SK-N-SH treated with all-trans-retinoic acid at 6 μM for 48 hours (cell line): ENCODE results near the gene ZNF316.

Experiments
- ARNTL ChIP-seq: fragments of 450-650 bp; formaldehyde crosslinking; IDR thresholded peaks from 2 replicates; pipeline ENCODE4 v1.5.0; 2020; ENCODE audit warnings: low read depth, mild to moderate bottlenecking, moderate library complexity, borderline replicate concordance
- BACH2 ChIP-seq: fragments of 250-450 bp; sonication (Bioruptor Pico); IDR thresholded peaks from 2 replicates; pipeline ENCODE4 v1.9.0; 2021; ENCODE audit warnings: mild to moderate bottlenecking, borderline replicate concordance
- CREB5 ChIP-seq: fragments of 250-450 bp; sonication (Bioruptor Pico); IDR thresholded peaks from 2 replicates; pipeline ENCODE4 v1.5.1; 2020; ENCODE audit warnings: low read depth, mild to moderate bottlenecking, moderate library complexity
- PPARA ChIP-seq: fragments of 250-450 bp; sonication (Bioruptor Pico); IDR thresholded peaks from 2 replicates; pipeline ENCODE4 v1.5.0; 2020; ENCODE audit warnings: mild to moderate bottlenecking, borderline replicate concordance
- TCF4 ChIP-seq: fragments of 250-450 bp; sonication (Bioruptor Pico); IDR thresholded peaks from 2 replicates; pipeline ENCODE4 v1.8.0; 2021; ENCODE audit warnings: mild to moderate bottlenecking, moderate library complexity, borderline replicate concordance
- ZFP3 ChIP-seq: fragments of 250-450 bp; sonication (Bioruptor Pico); IDR thresholded peaks from 2 replicates; pipeline ENCODE4 v1.5.0; 2020; ENCODE audit warnings: mild to moderate bottlenecking, moderate library complexity
- ZFP30 ChIP-seq: fragments of 450-650 bp; formaldehyde crosslinking; IDR thresholded peaks from 2 replicates; pipeline ENCODE4 v1.5.0; 2022; ENCODE audit warnings: mild to moderate bottlenecking, moderate library complexity
- ZNF565 ChIP-seq: fragments of 450-650 bp; formaldehyde crosslinking; conservative IDR thresholded peaks from 2 replicates; pipeline ENCODE4 v1.5.0; 2020; ENCODE audit warnings: low read depth, mild to moderate bottlenecking, moderate library complexity
- ZNF70 ChIP-seq: fragments of 450-650 bp; formaldehyde crosslinking; IDR thresholded peaks from 2 replicates; pipeline ENCODE4 v1.5.0; 2020; ENCODE audit warnings: mild to moderate bottlenecking, moderate library complexity
- ZNF8 ChIP-seq: fragments of 450-650 bp; formaldehyde crosslinking; IDR thresholded peaks from 2 replicates; pipeline ENCODE4 v1.5.0; 2020; ENCODE audit warnings: mild to moderate bottlenecking, moderate library complexity
- TF ChIP-seq, protein P1 (sequence below): fragments of 250-450 bp; sonication (Bioruptor Pico); IDR thresholded peaks from 2 replicates; pipeline ENCODE4 v1.8.0; 2021; ENCODE audit warnings: low read depth, mild to moderate bottlenecking, moderate library complexity, borderline replicate concordance
- TF ChIP-seq, protein P2 (sequence below): fragments of 250-450 bp; sonication (Bioruptor Pico); IDR thresholded peaks from 2 replicates; pipeline ENCODE4 v1.8.0; 2020; ENCODE audit warnings: mild to moderate bottlenecking, moderate library complexity, borderline replicate concordance
- TF ChIP-seq, protein P3 (sequence below): fragments of 250-450 bp; sonication (Bioruptor Pico); IDR thresholded peaks from 2 replicates; pipeline ENCODE4 v1.5.0; 2020; ENCODE audit warnings: mild to moderate bottlenecking, moderate library complexity

DNA sequence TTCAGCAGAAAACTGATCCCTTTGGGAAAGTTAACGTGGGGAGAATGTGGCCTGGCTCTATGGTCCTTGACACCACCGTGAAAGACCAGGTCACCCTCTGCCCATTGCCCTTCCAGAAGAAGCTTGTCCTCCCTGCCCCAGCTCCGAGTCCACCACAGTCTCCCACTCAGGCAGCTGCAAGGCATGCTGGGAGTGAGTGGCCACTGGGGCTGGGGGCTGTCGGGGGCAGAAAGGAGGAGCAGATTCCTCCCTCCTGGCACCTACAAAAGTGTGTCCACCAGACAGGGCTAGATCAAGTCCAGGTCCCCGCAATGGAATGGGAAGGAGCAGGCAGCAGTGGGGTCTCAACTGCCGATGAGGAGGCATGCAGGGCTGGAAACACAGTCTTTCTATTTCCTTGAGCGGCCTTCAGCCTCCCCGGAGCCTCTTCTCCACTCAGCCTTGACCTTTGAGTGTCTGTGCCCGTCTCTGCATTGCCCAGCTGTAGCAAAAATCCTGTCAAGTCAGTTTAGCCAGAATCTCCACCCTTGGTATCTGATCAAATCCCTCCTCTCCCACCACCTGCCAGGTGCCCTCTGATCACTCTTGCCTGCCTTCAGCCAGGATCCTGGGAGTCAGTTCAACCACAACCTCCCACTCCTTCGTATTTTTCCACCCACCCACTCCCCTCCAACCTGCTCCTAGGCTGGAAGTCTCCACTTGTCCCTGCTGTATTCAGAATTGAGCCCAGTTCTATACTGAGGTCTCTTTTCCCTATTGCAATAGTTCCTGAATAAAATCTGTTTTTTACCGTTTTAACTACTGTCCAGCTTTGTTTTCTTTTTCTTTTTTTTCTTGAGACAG is 6.9 kb upstream of the ZNF316 start:
- TF ChIP-seq, protein P1, sequence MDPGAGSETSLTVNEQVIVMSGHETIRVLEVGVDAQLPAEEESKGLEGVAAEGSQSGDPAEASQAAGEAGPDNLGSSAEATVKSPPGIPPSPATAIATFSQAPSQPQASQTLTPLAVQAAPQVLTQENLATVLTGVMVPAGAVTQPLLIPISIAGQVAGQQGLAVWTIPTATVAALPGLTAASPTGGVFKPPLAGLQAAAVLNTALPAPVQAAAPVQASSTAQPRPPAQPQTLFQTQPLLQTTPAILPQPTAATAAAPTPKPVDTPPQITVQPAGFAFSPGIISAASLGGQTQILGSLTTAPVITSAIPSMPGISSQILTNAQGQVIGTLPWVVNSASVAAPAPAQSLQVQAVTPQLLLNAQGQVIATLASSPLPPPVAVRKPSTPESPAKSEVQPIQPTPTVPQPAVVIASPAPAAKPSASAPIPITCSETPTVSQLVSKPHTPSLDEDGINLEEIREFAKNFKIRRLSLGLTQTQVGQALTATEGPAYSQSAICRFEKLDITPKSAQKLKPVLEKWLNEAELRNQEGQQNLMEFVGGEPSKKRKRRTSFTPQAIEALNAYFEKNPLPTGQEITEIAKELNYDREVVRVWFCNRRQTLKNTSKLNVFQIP (CRISPR knock-in tag), result no peak
- no peak for TF ChIP-seq ZFP3 (CRISPR knock-in tag)
- TF ChIP-seq, protein P2, sequence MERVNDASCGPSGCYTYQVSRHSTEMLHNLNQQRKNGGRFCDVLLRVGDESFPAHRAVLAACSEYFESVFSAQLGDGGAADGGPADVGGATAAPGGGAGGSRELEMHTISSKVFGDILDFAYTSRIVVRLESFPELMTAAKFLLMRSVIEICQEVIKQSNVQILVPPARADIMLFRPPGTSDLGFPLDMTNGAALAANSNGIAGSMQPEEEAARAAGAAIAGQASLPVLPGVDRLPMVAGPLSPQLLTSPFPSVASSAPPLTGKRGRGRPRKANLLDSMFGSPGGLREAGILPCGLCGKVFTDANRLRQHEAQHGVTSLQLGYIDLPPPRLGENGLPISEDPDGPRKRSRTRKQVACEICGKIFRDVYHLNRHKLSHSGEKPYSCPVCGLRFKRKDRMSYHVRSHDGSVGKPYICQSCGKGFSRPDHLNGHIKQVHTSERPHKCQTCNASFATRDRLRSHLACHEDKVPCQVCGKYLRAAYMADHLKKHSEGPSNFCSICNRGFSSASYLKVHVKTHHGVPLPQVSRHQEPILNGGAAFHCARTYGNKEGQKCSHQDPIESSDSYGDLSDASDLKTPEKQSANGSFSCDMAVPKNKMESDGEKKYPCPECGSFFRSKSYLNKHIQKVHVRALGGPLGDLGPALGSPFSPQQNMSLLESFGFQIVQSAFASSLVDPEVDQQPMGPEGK (CRISPR knock-in tag), result no peak
- no peak for TF ChIP-seq ZNF565 (CRISPR knock-in tag)
- no peak for TF ChIP-seq PPARA (CRISPR knock-in tag)
- no peak for TF ChIP-seq ZNF70
- TF ChIP-seq, protein P3, sequence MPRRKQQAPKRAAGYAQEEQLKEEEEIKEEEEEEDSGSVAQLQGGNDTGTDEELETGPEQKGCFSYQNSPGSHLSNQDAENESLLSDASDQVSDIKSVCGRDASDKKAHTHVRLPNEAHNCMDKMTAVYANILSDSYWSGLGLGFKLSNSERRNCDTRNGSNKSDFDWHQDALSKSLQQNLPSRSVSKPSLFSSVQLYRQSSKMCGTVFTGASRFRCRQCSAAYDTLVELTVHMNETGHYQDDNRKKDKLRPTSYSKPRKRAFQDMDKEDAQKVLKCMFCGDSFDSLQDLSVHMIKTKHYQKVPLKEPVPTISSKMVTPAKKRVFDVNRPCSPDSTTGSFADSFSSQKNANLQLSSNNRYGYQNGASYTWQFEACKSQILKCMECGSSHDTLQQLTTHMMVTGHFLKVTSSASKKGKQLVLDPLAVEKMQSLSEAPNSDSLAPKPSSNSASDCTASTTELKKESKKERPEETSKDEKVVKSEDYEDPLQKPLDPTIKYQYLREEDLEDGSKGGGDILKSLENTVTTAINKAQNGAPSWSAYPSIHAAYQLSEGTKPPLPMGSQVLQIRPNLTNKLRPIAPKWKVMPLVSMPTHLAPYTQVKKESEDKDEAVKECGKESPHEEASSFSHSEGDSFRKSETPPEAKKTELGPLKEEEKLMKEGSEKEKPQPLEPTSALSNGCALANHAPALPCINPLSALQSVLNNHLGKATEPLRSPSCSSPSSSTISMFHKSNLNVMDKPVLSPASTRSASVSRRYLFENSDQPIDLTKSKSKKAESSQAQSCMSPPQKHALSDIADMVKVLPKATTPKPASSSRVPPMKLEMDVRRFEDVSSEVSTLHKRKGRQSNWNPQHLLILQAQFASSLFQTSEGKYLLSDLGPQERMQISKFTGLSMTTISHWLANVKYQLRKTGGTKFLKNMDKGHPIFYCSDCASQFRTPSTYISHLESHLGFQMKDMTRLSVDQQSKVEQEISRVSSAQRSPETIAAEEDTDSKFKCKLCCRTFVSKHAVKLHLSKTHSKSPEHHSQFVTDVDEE (CRISPR knock-in tag), result no peak
- TF ChIP-seq CREB5 (CRISPR knock-in tag), result no peak
- no peak for TF ChIP-seq BACH2
- no peak for TF ChIP-seq ZFP30 (CRISPR knock-in tag)
- TF ChIP-seq ARNTL, result no peak
- TF ChIP-seq ZNF8, result no peak
- no peak for TF ChIP-seq TCF4 (CRISPR knock-in tag)
